GM13977 (cell line): ENCODE data around the gene PLEKHM3.

Experiments used
- DNase-seq: peaks from one replicate; pipeline ENCODE4 v3.0.0; 2012; ENCODE audit warnings: low spot score
- CTCF ChIP-seq: IDR thresholded peaks from 2 replicates; pipeline ENCODE4 v1.5.1; 2012; ENCODE audit warnings: mild to moderate bottlenecking, control low read depth; ENCODE audit not compliant: insufficient read depth; ENCODE audit errors: extremely low read depth, missing control alignments
- in situ Hi-C: fragments of 300-500 bp; cut with MboI; formaldehyde crosslinking; loops from one replicate; pipeline ENCODE4 v1.12.0; 2022; ENCODE audit warnings: low sequenced_read_pairs, low pct_unique_long_range_greater_than_20kb, mixed read lengths, inconsistent platforms; ENCODE audit not compliant: unreplicated experiment

PLEKHM3 gene

GRCh38 chr2:207782238-207783030, 242.9 kb downstream of the PLEKHM3 start:
- DNase-seq, result no peak
- in situ Hi-C loops, result no loop called here

GRCh38 chr2:207779523-207779922, 245.8 kb downstream of the PLEKHM3 start:
- in situ Hi-C loops, result no loop called here
- DNase-seq, result no peak
- no peak for TF ChIP-seq CTCF

More at GRCh38 chr2:207782238-207783030, 242.9 kb downstream of the PLEKHM3 start:
- no peak for TF ChIP-seq CTCF

DNA sequence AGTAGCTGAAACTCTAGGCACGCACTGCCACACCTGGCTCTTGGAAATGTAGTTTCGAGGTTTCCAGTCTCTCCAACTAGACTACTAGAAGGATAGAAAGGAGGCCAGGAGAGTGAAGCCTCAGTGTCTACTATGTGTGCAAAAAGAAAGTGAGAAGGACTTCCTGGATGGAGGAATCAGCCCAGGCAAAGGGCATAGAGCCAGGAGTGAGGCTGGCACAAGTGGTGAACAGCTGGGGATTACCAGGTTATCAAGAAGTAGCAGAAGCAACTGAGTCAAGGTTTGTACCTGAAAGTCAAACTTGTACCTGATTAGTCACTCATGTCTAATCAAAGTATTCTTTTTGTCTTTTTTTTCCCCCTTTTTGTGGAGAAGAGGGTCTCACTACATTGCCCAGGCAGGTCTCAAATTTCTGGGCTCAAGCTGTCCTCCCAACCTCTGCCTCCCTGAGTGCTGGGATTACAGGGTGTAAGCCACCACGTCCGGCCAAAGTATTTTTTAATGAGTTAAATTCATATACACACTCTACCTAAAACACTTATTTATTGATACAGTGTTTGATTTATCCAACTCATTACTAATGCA, 246.9 kb downstream of the PLEKHM3 start:
- no peak for TF ChIP-seq CTCF
- DNase-seq, result no peak
- in situ Hi-C loops, result no loop called here

- no peak for DNase-seq
- TF ChIP-seq CTCF, result no peak
Measured at GRCh38 chr2:207777124-207777523, 248.2 kb downstream of the PLEKHM3 start.

GRCh38 chr2:207775473-207775872, 249.9 kb downstream of the PLEKHM3 start:
- in situ Hi-C loops, result no loop called here
- no peak for TF ChIP-seq CTCF
- DNase-seq, result no peak

More at GRCh38 chr2:207777124-207777523, 248.2 kb downstream of the PLEKHM3 start:
- in situ Hi-C loops, result no loop called here

GRCh38 chr2:207772844-207773205, 252.5 kb downstream of the PLEKHM3 start:
- in situ Hi-C loops, result no loop called here
- DNase-seq, result no peak
- no peak for TF ChIP-seq CTCF
